Measurements from ENCODE around the gene SLCO3A1. TPM values are rescaled to one million over a fixed set of nuclear protein-coding genes. Genes with fewer than 3 reads are reported as not detected.

SLCO3A1 gene
- total and polyA plus RNA-seq, 4 donors = 1.6 to 3.6 (median 2.4) TPM

DNA sequence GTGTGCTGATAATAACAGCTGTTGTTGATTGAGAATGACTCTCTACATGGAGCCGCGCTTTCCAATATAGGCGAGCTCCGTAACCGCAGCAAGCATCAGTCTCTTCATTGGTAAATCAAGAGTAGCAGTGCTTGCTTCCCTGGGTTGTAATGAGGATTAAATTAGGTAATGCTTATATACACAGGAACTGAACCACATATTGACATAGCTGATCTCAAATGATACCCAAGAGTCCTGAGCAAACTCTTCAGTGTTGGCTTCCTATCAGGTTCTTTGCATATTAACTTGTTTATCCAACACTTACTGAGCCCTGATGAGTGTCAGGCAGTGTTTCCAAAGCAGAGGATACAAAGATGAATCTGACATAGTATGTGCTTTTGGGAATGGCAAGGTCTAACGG, 46.4 kb upstream of the SLCO3A1 start (continued):
- TF ChIP-seq, protein P1, sequence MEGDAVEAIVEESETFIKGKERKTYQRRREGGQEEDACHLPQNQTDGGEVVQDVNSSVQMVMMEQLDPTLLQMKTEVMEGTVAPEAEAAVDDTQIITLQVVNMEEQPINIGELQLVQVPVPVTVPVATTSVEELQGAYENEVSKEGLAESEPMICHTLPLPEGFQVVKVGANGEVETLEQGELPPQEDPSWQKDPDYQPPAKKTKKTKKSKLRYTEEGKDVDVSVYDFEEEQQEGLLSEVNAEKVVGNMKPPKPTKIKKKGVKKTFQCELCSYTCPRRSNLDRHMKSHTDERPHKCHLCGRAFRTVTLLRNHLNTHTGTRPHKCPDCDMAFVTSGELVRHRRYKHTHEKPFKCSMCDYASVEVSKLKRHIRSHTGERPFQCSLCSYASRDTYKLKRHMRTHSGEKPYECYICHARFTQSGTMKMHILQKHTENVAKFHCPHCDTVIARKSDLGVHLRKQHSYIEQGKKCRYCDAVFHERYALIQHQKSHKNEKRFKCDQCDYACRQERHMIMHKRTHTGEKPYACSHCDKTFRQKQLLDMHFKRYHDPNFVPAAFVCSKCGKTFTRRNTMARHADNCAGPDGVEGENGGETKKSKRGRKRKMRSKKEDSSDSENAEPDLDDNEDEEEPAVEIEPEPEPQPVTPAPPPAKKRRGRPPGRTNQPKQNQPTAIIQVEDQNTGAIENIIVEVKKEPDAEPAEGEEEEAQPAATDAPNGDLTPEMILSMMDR (IDR thresholded peaks at IDR 0.05; ENCODE audit: low read depth, low read length, missing input control) = no peak

DNA sequence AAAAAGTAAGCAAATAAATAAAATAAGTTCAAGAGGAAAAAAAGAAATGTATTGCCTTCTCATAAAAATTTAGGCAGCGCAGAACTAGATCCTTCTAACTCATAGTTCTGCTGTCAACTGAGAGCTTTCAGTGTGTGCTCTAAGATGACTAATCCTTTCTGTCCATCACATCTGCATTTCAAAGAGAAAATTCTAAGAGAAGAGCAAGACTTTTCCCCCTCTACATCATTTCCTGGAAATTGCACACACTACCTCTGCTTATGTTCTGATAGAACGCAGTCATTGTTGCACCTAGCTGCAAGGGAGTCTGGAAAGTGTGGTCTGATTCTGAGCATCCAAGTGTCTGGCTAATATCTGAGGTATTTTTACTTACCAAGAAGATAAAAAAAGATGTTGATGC, 39.6 kb upstream of the SLCO3A1 start:
- H3K27ac ChIP-seq (ENCODE audit: low read depth in 1 of 2, low read length in 2 of 2) = no peak overlapping the region
- TF ChIP-seq SP1 (IDR thresholded peaks at IDR 0.05) = no peak
- no peak for TF ChIP-seq HNF4G (IDR thresholded peaks at IDR 0.05)
- TF ChIP-seq, protein P2, sequence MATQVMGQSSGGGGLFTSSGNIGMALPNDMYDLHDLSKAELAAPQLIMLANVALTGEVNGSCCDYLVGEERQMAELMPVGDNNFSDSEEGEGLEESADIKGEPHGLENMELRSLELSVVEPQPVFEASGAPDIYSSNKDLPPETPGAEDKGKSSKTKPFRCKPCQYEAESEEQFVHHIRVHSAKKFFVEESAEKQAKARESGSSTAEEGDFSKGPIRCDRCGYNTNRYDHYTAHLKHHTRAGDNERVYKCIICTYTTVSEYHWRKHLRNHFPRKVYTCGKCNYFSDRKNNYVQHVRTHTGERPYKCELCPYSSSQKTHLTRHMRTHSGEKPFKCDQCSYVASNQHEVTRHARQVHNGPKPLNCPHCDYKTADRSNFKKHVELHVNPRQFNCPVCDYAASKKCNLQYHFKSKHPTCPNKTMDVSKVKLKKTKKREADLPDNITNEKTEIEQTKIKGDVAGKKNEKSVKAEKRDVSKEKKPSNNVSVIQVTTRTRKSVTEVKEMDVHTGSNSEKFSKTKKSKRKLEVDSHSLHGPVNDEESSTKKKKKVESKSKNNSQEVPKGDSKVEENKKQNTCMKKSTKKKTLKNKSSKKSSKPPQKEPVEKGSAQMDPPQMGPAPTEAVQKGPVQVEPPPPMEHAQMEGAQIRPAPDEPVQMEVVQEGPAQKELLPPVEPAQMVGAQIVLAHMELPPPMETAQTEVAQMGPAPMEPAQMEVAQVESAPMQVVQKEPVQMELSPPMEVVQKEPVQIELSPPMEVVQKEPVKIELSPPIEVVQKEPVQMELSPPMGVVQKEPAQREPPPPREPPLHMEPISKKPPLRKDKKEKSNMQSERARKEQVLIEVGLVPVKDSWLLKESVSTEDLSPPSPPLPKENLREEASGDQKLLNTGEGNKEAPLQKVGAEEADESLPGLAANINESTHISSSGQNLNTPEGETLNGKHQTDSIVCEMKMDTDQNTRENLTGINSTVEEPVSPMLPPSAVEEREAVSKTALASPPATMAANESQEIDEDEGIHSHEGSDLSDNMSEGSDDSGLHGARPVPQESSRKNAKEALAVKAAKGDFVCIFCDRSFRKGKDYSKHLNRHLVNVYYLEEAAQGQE (IDR thresholded peaks at IDR 0.05) = no peak
- TF ChIP-seq TAF1 (conservative IDR thresholded peaks at IDR 0.05) = no peak
- TF ChIP-seq, protein P3, sequence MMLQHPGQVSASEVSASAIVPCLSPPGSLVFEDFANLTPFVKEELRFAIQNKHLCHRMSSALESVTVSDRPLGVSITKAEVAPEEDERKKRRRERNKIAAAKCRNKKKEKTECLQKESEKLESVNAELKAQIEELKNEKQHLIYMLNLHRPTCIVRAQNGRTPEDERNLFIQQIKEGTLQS (IDR thresholded peaks at IDR 0.05) = no peak
- TF ChIP-seq RAD21 (IDR thresholded peaks at IDR 0.05) = no peak
- TF ChIP-seq FOXA1 (IDR thresholded peaks at IDR 0.05) = no peak
- TF ChIP-seq, protein P4, sequence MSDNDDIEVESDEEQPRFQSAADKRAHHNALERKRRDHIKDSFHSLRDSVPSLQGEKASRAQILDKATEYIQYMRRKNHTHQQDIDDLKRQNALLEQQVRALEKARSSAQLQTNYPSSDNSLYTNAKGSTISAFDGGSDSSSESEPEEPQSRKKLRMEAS (IDR thresholded peaks at IDR 0.05) = no peak
- no peak for TF ChIP-seq RXRA (IDR thresholded peaks at IDR 0.05)
- WGBS = 89% methylated on average over 2 of the region's 2 CpGs
- no peak overlapping the region for H3K9ac ChIP-seq (ENCODE audit: low read depth in 1 of 2, low read length in 2 of 2)
- DNase-seq (ENCODE audit: low spot score) = no peak
- no peaks in the 10 kb centered on the region for H3K4me1 ChIP-seq (ENCODE audit: control insufficient read depth in 4 of 4, insufficient read depth in 4 of 4, low read length in 3 of 4)
- H3K36me3 ChIP-seq (ENCODE audit: control insufficient read depth in 4 of 4, insufficient read depth in 3 of 4, low read depth in 1 of 4, low read length in 3 of 4) = no peaks in the 10 kb centered on the region
- H3K27me3 ChIP-seq (ENCODE audit: control insufficient read depth in 4 of 4, insufficient read depth in 4 of 4, low read length in 3 of 4) = no peaks in the 10 kb centered on the region
- peaks cover 4 to 10% (median 8%) of the 10 kb centered on the region in 4 donors for H3K9me3 ChIP-seq (ENCODE audit: control insufficient read depth in 4 of 4, low read length in 3 of 4)
- H3K4me3 ChIP-seq (ENCODE audit: low read depth in 1 of 3, low read length in 3 of 3) = no peak overlapping the region

DNA sequence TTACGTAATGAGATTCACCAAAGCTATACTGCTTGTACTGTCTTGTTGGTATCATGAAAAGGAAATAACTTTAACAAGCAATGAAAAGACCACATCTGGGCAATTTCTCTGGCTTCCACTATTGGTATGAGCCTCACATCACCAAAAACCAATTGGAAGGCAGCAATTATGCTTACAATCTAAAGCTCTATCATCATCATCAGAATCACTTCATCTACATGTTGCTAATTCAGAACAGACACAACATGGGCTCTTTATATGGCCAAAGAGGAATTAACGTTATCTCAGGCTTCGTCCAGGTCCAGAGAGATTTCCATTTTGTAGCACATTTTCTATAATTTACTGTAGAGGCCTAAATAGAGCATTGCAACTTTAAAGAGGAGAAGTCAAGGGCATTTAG, 36.6 kb upstream of the SLCO3A1 start:
- no peak for DNase-seq (ENCODE audit: low spot score)
- Histone ChIP-seq H3K36me3 (ENCODE audit: control insufficient read depth in 4 of 4, insufficient read depth in 3 of 4, low read depth in 1 of 4, low read length in 3 of 4) (no peaks in the 10 kb centered on the region), H3K4me3 (ENCODE audit: low read depth in 1 of 3, low read length in 3 of 3) (no peak overlapping the region), H3K4me1 (ENCODE audit: control insufficient read depth in 4 of 4, insufficient read depth in 4 of 4, low read length in 3 of 4) (no peaks in the 10 kb centered on the region), H3K27me3 (ENCODE audit: control insufficient read depth in 4 of 4, insufficient read depth in 4 of 4, low read length in 3 of 4) (no peaks in the 10 kb centered on the region), H3K9me3 (ENCODE audit: control insufficient read depth in 4 of 4, low read length in 3 of 4) (peaks cover 4 to 13% (median 8%) of the 10 kb centered on the region in 4 donors), H3K27ac (ENCODE audit: low read depth in 1 of 2, low read length in 2 of 2) (no peak overlapping the region), H3K9ac (ENCODE audit: low read depth in 1 of 2, low read length in 2 of 2) (no peak overlapping the region)
- TF ChIP-seq, protein P3 (IDR thresholded peaks at IDR 0.05) = no peak
- no peak for TF ChIP-seq RAD21 (IDR thresholded peaks at IDR 0.05)
- WGBS = 87% methylated on average over 3 of the region's 3 CpGs
